Measurements from ENCODE around the gene INO80E.
"Not testable (repeated sequence)": the region's sequence is repeated elsewhere in the genome, so short reads cannot be mapped to it uniquely, and the experiment has no call there.

INO80E gene

DNA sequence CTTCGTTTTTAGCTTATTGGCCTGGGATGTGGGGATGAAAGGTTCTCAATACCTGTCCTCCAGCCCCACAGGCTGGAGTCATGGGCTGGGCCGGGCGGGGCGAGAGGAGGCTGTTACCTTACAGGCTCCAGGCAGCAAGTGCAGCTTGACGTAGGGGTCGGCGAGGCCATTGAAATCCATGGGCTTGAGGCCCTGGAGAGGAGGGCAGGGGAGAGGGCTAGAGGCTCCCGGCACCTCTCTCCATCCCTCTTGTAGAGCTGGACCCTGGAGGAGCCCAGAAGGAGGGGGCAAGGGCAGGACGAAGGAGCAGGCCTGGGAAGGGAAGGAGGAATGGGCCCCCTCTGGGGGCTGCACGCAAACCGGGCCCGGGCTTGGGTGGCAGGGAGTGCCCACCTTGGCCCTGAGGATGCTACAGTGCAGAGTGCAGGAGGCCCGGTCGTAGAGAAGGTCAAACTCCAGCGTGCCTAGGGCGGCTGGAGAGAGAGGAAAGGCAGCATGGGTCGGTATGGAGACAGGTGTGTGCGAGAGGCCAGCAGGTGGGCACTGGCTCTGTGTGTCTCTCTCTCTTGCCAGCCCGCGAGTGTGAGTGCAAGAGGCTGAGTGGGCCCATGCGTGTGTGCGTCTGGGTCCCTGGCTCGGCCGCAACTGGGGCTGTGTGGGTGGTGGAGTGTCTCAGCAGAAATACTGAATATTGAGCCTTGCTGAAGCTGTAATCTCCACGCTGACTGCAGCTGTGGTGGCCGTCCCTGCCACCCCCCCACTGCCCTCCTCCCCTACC is 13.2 kb downstream of the INO80E start:
- H3K4me3 ChIP-seq (ENCODE audit: low read depth, low read length): no peak overlapping the region

DNA sequence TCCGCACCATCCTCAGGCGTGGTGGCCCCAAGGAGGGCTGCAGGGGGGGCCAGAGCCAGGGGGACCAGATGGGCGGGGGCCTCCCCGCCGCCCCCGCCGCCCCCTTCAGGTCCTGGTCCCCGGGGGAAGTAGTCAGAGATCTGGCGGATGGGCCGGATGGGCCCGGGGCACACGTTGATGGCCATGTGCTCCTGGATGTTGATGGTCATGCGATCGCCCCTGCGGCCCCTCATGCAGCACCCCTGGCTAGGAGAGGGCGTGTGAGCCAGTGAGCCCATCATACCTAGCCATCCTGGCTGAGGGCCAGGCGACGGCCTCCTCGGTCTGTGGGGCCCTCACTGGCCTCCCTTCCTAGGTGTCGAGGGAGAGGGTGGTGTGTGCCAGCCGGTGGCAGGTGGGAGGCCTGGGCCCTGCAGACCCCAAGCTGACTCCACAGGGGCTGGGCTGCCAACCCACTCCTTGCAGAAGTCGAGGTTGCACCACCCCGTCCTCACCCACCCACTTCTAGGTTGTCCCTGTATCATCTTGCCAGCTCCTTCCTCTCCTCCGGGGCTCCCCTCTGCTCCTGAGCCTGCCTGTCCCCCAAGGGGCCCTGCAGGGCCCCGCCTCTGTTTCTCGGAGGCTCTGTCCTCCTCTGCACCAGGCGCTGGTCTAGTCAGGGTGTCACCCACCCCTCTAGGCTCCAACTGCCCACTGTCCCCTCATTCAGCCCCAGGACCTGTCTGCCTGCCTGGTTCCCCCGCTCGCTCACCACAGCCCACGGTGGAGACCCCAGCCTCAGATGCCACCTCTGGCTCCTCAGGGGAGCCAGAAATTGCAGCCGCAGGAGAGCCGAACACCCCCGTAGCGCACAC is 14.2 kb downstream of the INO80E start:
- H3K4me3 ChIP-seq (ENCODE audit: low read depth, low read length): peak overlapping the region; percentile 35

DNA sequence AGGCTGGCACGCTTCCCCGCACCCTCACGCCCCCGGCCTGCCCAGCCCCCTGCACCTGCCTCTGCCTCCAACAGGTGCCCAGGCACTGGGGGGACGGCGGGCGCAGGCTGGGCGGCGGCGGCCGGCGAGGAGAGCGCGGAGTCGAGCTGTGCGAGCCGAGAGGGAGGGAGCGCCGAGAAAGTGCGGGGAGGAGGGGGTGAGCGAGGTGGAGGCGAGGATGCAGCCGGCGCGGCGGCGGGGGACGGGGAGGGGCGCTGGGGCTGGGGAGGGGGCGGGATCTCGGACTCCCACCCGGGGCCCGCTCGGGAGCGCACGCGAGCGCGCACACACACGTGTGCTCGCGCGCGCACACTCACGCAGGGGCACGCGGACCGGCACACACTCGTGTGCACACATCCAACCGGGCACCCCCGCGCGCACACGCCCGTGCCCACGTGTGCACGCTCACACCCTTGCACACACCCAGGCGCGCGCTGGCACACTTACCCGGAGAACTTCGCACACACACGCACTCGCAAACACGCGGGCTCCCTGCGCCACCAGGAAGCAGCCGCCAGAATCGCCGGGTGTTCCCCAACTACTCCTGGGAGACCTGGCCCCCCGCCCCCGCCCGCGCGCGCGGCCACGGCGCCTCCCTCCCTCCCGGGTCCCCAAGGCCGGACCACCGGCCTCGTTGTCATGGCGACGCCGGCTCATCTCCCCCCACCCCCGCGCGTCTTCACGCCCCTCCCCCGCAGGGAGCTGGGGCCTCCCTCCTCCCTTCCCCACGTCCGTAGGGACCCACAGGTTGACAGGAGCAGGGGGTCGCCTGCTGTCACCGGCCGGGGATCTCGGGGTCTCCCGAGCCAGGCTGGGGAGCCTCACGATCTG is 15.0 kb downstream of the INO80E start, which contains the start of gene DOC2A:
Gene DOC2A (minus strand): TSS at position 184 of the 870 bp plus-strand sequence. CDS start 805 bp downstream, outside the sequence.
- H3K4me3 ChIP-seq (ENCODE audit: low read depth, low read length): peak within 1 kb of the TSS; percentile 83

DNA sequence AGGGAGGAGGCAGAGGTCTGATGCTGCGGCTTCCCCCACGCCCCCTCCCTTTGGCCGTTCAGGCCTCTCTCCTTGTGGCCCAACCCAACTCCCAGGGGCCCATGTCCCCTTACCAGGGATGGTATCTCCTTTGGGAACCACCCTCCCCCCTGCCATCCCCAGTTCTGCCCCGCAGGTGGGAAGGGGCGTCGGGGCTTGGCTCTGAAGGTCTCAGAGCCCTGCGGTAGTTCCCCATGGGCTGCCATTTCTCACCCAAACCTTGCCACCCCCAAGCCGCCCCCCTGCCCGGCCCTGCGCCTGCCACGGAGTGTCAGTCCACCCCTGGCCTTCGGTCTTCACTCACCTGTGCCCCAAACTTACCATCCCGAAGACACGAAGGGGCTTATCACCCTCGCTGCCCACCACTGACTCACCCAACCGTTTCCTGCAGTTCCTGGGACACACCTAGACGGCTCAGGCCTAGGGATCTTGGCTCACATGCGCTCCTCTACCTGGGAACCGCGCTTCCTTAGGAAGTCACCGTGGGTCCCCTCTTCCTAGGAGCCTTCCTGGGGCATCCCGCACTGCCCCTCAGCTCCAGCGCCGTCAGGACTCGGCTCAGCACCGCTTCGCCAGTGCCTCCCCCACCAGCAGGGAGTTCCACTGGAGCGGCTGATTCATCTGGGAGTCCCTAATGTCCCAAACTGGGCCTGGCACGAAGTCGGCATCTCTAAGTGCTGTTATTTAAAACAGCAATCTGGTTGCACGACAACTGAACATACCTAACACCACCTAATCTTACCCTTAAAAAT is 15.9 kb downstream of the INO80E start:
- H3K4me3 ChIP-seq (ENCODE audit: low read depth, low read length): peak overlapping the region; percentile 83

DNA sequence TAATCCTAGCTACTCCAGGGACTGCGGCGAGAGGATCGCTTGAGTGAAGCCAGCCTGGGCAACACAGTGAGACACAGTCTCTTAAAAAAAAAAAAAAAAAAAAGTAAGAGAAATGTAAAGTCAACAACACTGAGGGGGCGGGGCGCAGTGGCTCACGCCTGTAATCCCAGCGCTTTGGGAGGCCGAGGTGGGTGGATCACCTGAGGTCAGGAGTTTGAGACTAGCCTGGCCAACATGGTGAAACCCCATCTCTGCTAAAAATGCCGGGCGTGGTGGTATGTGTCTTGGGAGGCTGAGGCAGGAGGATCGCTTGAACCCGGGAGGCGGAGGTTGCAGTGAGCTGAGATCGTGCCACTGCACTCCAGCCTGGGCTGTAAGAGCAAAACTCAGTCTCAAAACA is 16.6 kb downstream of the INO80E start:
- H3K4me3 ChIP-seq (ENCODE audit: low read depth, low read length): not testable (repeated sequence)

DNA sequence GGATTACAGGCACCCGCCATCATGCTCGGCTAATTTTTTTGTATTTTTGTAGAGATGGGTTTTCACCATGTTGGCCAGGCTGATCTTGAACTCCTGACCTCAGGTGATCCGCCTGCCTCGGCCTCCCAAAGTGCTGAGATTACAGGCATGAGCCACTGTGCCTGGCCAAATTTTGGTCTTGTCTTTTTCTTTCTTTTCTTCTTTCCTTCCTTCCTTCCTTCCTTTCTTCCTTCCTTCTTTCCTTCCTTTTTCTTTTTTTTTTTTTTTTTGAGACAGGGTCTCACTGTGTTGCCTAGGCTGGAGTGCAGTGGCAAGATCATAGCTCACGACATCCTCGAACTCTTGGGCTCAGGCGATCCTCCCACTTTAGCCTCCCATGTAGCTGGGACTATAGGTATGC is 19.4 kb downstream of the INO80E start:
- H3K4me3 ChIP-seq (ENCODE audit: low read depth, low read length): not testable (repeated sequence)

DNA sequence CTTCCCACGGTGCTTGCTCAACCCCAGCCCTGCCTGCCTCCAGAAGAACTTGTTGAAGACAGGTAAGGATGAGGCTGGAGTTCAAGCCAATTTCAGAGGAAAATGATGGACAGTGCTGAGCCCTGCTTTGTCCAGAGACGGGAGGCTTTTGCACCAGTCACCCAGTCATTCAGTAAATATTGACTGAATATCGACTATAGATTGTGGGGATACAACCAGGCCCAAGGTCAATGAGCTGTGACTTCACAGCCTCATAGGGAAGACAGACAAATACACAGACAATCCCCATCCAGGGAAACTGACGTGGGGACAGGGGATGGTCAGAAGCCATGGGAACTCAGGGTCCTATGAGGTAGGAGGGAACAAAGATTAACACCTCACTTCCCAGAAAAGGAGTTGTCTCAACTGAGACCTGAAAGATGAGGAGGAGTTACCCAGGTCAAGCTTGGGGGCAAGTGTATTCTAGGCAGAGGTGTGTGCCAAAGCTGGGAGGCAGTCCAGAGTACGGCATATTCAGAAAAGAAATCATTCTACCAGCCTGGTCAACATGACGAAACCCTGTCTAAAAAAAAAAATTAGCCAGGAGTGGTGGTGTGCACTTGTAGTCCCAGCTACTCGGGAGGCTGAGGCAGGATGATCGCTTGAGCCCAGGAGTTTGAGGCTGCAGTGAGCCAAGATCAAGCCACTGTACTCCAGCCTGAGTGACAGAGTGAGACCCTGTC is 20.7 kb downstream of the INO80E start:
- no peak overlapping the region for H3K4me3 ChIP-seq (ENCODE audit: low read depth, low read length)

DNA sequence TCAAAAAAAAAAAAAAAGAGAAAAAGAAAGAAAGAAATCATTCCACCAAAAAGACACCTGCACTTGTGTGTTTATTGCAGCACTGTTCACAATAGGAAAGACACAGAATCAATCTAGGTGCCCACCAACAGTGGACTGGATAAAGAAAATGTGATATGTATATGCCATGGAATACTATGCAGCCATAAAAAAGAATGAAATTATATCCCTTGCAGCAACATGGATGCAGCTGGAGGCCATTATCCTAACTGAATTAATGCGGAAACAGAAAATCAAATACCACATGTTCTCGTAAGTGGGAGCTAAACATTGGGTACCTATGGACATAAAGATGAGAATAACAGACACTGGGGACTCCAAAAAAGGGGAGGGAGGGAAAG is 21.2 kb downstream of the INO80E start:
- H3K4me3 ChIP-seq (ENCODE audit: low read depth, low read length): no peak overlapping the region

DNA sequence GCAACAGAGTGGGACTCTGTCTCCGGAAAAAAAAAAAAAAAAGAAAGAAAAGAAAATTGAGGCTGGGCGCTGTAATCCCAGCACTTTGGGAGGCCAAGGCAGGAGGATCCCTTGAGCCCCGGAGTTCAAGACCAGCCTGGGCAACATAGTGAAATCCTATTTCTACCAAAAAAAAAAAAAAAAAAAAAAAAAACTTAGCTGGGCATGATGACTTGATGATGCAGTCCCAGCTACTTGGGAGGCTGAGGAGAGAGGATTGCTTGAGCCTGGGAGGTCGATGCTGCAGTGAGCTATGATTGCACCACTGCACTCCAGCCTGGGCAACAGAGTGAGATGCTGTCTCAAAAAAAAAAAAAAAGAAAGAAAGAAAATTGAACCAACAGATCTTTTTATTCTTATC is 21.9 kb downstream of the INO80E start:
- H3K4me3 ChIP-seq (ENCODE audit: low read depth, low read length): not testable (repeated sequence)

DNA sequence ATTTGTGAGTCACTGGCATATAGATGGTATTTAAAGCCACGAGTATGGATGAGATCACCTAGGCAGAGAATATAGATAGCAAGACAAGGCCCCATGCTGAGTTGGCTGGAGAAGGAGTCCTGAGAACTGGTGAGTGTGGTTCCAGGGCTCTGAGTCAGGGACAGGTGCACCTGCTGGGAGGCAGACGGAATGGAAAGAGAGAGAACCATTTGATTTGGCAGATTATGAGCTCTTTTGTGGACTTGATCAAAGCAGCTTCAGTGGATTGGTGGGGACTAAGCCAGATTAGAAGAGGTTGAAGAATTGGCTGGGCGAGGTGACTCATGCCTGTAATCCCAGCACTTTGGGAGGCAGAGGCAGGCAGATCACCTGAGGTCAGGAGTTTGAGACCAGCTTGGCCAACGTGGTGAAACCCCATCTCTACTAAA is 22.7 kb downstream of the INO80E start:
- no peak overlapping the region for H3K4me3 ChIP-seq (ENCODE audit: low read depth, low read length)

DNA sequence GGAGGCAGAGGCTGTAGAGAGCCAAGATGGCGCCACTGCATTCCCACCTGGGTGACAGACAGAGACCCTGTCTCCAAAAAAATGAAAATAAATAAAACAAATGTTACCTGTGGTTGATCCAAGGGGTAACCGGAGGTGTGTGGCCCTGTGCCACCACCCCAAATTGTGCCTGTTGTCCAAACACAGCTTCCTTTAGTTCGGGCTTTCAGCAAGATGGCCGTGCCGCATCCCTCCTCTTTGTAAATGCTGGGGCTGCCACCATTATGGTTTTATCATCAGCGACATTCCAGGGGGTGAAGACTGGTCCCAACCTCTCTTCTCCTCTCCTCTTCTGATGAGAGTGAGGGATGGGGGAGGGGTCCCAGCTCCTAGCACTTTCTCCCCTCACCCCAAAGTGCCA is 26.8 kb downstream of the INO80E start, which contains the start of gene C16orf92:
Gene C16orf92 (plus strand): TSS at position 312 of the 400 bp plus-strand sequence. CDS start 143 bp downstream, outside the sequence.
- H3K4me3 ChIP-seq (ENCODE audit: low read depth, low read length): no peak within 1 kb of the TSS

DNA sequence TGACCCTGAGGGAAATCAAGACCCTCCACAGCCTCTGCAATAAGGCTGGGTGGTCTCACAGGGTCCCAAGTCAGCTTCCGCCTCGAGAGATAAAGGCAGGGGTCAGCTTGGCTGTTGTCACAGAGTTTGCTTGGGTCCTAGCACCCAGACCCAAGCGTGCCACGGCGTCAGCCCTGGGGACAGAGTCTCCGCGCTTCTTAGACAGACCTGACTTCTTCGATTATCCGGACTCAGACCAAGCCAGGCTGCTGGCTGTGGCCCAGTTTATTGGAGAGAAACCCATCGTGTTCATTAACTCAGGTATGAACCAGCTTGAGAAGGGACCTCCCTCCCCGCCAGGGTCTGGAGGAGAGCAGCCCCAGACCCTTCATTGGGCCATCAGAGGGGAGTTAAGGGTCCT is 27.5 kb downstream of the INO80E start:
- no peak overlapping the region for H3K4me3 ChIP-seq (ENCODE audit: low read depth, low read length)

DNA sequence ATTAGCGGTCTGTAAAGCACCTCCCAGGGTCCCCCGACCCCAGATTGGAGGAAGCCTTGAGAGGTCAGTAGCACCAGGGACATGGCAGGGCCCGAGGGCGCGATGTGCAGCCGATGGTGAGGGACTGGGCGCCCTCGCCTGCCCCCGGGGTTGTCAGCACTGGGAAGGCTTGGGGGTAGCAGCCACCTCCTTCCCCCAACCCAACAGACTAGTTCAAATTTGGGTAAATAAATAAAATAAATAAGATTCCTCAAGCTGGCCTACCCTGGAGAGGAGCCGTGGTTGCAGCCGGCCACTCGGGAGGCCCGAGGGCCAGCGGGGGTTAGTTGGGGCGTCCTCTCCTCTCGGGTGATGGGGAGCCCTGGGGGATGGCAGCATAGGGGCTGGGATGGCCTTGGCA is 28.4 kb downstream of the INO80E start:
- no peak overlapping the region for H3K4me3 ChIP-seq (ENCODE audit: low read depth, low read length)

DNA sequence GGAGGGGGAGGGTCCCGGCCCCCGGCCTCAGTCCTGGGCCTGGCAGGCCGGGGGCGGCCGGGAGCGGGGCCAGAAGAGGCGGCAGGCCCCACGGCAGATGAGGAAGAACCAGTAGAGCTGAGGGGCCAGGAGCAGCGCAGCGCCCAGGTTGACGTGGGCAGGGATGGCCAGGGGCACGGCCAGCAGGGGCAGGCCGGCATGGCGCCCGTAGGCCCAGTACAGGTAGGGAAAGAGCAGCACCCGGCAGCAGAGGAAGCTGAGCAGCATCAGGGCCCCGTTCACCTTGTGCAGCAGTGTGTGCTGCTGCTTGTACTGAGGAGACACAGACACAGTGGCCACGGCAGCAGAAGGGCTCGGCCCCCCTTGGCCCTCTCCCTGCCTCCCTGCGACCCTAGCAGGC is 29.1 kb downstream of the INO80E start:
- H3K4me3 ChIP-seq (ENCODE audit: low read depth, low read length): no peak overlapping the region

DNA sequence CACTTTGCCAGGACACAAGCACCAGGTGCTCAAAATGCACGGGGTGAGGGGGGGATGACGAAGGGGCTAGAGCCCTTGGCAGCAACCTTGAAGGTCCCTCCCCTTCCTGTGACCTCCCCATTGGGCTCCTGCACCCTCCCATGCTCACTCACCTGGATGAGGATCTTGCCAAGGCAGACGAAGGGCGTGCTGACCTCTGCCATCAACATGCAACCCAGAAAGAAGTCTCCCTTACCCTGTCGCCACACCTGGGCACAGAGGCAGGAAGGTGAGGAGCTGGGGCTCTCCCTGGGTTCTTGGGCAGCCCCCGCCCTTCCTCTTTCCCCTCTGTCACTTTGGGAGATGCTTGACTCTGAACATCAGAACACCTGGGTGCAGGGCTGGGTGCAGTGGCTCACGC is 29.5 kb downstream of the INO80E start:
- no peak overlapping the region for H3K4me3 ChIP-seq (ENCODE audit: low read depth, low read length)

DNA sequence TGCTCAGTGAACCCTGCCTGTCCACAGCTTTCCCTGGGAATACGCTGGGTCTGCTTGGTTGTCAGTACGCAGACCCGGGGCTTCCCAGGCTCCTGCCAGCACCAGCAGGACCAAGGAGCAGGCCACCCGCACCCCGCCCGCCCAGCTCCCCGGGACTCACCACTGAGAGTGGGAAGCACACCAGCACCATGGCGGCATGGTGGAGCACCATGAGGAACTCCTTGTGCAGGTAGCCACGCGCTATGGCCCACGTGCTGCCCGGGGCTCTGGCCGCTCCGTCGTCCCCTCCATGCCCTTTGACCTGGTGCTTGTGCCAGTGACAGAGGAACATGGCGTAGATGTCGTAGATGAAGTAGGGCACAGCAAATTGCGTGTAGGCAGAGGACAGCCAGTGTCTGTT is 30.4 kb downstream of the INO80E start:
- no peak overlapping the region for H3K4me3 ChIP-seq (ENCODE audit: low read depth, low read length)

DNA sequence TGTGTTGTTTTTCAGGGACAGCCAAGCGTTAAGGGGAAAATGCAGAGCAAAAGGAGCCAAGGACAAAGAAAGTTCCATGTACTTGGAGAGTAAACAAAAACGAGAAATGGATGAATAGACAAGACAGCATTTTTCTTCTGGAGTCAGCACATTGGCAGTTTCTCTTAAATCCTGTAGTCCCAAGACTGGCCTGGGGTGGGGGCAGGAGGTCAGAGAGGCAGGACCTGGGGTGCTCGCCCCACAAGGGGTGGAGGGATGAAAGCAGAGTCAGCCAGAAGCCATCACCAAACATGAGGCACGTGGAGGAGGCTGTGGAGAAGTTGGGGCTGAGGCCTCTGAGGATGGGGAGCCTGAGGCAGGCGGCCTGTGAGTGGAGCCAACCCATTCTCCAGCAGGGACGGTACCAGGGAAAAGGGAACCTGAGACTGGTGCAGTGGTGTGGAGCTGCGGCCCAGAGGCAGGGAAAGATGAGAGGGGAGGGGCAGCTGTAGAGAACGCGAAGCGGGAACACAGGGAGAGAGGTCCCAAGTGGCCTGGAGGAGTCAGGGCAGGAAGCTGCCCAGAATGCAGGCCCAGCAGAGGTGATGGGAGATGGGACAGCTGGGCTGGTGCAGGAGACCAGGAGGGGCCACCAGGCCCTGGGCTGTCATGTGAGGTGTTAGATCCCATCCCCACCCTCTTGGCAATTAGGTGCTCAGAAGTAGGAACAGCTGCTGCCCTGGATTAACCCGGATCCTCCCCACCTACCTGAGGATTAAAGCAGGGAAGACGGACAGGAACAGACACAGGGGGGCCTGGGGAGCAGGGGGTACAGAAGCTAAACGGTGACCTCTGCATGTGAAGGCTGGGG is 31.8 kb downstream of the INO80E start:
- H3K4me3 ChIP-seq (ENCODE audit: low read depth, low read length): no peak overlapping the region

DNA sequence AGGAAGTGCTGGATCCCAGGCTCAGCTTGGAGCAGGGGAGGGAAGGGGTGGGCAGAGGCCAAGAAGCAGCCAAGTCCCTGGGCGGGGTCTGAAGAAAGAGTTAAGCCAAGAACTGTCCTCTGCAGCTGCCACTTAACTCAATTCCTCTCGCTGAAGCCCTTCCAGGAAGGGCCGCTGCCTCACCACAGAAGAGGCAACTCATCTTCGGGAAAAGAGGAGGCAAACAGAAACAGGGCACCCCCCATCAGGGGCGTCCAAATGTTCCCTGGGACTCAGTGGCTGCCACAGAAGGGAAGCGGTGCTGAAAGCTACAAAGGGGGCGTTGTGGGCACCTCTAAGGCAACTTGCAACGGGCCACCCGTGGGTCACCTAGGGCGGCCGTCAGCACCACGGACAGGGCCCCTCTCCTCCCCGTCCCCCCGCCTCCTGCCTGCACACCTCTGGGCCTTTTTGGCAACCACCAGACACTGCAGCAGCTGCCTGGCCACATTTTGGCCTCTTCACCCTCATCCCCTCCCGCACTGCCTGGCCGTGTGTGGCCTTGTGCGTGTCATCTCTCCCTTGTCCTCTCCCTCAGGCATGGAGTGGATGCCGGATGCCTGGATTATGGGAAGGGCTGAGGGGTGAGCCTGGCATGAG is 32.5 kb downstream of the INO80E start:
- no peak overlapping the region for H3K4me3 ChIP-seq (ENCODE audit: low read depth, low read length)
